HepG2 (cell line): ENCODE measurements around the gene SLC17A9. TPM values are rescaled to one million over a fixed set of nuclear protein-coding genes. Genes with fewer than 3 reads are reported as not detected.

ENCODE experiments used
- AGO1 ChIP-seq: fragments of 200-400 bp; formaldehyde crosslinking; IDR thresholded peaks from 2 replicates; pipeline ENCODE4 v1.6.1; 2017; ENCODE audit warnings: mild to moderate bottlenecking, low read depth, low read length, moderate library complexity; ENCODE audit not compliant: poor library complexity, severe bottlenecking
- ATAD3A ChIP-seq: sonication (generic); formaldehyde crosslinking; IDR thresholded peaks from 2 replicates; pipeline ENCODE4 v1.4.0; 2020; ENCODE audit warnings: missing genetic modification reagents
- BRCA1 ChIP-seq: sonication (generic); formaldehyde crosslinking; IDR thresholded peaks from 2 replicates; pipeline ENCODE4 v1.4.0; 2020; ENCODE audit warnings: missing genetic modification reagents
- EP300 ChIP-seq, 3 experiments: sonication (generic) in 1 of 3; formaldehyde crosslinking in 1 of 3; IDR thresholded peaks; 2 replicates each; pipeline versions ENCODE4 v1.5.1 to v1.6.1; 2011 to 2020; ENCODE audit warnings: low read depth in 2 of 3, low read length in 2 of 3, borderline replicate concordance in 1 of 3, improper control_type of control experiment in 1 of 3, mild to moderate bottlenecking in 1 of 3, missing genetic modification reagents in 1 of 3, moderate library complexity in 1 of 3
- KLF13 ChIP-seq: sonication (generic); formaldehyde crosslinking; IDR thresholded peaks from 2 replicates; pipeline ENCODE4 v1.4.0; 2020; ENCODE audit warnings: mild to moderate bottlenecking, missing genetic modification reagents
- MBD4 ChIP-seq: IDR thresholded peaks from 2 replicates; pipeline ENCODE4 v1.6.1; 2012; ENCODE audit warnings: low read length, inconsistent platforms, borderline replicate concordance
- PPARG ChIP-seq: conservative IDR thresholded peaks from 2 replicates; pipeline ENCODE4 v1.6.1; 2016; ENCODE audit warnings: missing biosample characterization, missing genetic modification reagents
- ZEB1 ChIP-seq: IDR thresholded peaks from 2 replicates; pipeline ENCODE4 v1.6.1; 2012; ENCODE audit warnings: mild to moderate bottlenecking, low read depth, inconsistent platforms; ENCODE audit not compliant: insufficient replicate concordance
- ZFP36 ChIP-seq: fragments of 150-350 bp; IDR thresholded peaks from 2 replicates; pipeline ENCODE4 v1.6.1; 2018; ENCODE audit warnings: borderline replicate concordance, low read length, low read depth; ENCODE audit not compliant: partially characterized antibody
- ZNF282 ChIP-seq: fragments of 450-650 bp; IDR thresholded peaks from 2 replicates; pipeline ENCODE4 v1.6.1; 2018; ENCODE audit not compliant: partially characterized antibody
- ZNF547 ChIP-seq: sonication (generic); formaldehyde crosslinking; IDR thresholded peaks from 2 replicates; pipeline ENCODE4 v1.5.1; 2020; ENCODE audit warnings: mild to moderate bottlenecking, missing genetic modification reagents
- ZNF772 ChIP-seq: sonication (generic); formaldehyde crosslinking; IDR thresholded peaks from 2 replicates; pipeline ENCODE4 v1.5.0; 2020; ENCODE audit warnings: mild to moderate bottlenecking, missing genetic modification reagents
- polyA plus RNA-seq, 8 experiments: library from polyadenylated mRNA; depleted of rRNA in 3 of 8; stranded (reverse) in 7 of 8; unstranded in 1 of 8; fragments of >200 nt; fragmentation: Illumina TruSeq in 4 of 8; extraction: Trizol in 4 of 8; gene quantifications; 2 replicates each; pipeline versions ENCODE4 v1.2.1 to v1.2.3, GENCODE V29; 2011 to 2016; ENCODE audit warnings: low read depth in 4 of 8, missing spikeins in 1 of 8, mixed read lengths in 1 of 8; ENCODE audit not compliant: insufficient read depth in 1 of 8
- total RNA-seq, 5 experiments: library from RNA; depleted of rRNA; stranded (reverse); fragments of >200 nt; fragmentation: Illumina TruSeq; extraction: Trizol; gene quantifications; 2 replicates each; pipeline ENCODE4 v1.2.3, GENCODE V29; 2016; ENCODE audit warnings: low read depth in 1 of 5
- TF ChIP-seq, protein P1 (sequence below): sonication (generic); formaldehyde crosslinking; IDR thresholded peaks from 2 replicates; pipeline ENCODE4 v1.8.0; 2022; ENCODE audit warnings: low read depth, missing genetic modification reagents
- TF ChIP-seq, protein P2 (sequence below): sonication (generic); formaldehyde crosslinking; IDR thresholded peaks from 2 replicates; pipeline ENCODE4 v1.5.0; 2020; ENCODE audit warnings: missing genetic modification reagents
- TF ChIP-seq, protein P3 (sequence below): sonication (generic); formaldehyde crosslinking; IDR thresholded peaks from 2 replicates; pipeline ENCODE4 v1.5.0; 2020; ENCODE audit warnings: mild to moderate bottlenecking, low read depth, missing genetic modification reagents, borderline replicate concordance
- TF ChIP-seq, protein P4 (sequence below): sonication (generic); formaldehyde crosslinking; IDR thresholded peaks from 2 replicates; pipeline ENCODE4 v1.5.0; 2020; ENCODE audit warnings: mild to moderate bottlenecking, missing genetic modification reagents
- TF ChIP-seq, protein P5 (sequence below), 2 experiments: sonication (generic) in 1 of 2; formaldehyde crosslinking in 1 of 2; IDR thresholded peaks; 2 replicates each; pipeline versions ENCODE4 v1.4.0 to v1.6.1; 2018 to 2020; ENCODE audit warnings: missing genetic modification reagents in 2 of 2, borderline replicate concordance in 1 of 2, low read depth in 1 of 2, mild to moderate bottlenecking in 1 of 2, missing biosample characterization in 1 of 2

SLC17A9 gene
- total and polyA plus RNA-seq, 2 of the 13 experiments (the other 11 are each of a cell fraction or from before 2014, with no cell fraction given) = 110 to 191 TPM

DNA sequence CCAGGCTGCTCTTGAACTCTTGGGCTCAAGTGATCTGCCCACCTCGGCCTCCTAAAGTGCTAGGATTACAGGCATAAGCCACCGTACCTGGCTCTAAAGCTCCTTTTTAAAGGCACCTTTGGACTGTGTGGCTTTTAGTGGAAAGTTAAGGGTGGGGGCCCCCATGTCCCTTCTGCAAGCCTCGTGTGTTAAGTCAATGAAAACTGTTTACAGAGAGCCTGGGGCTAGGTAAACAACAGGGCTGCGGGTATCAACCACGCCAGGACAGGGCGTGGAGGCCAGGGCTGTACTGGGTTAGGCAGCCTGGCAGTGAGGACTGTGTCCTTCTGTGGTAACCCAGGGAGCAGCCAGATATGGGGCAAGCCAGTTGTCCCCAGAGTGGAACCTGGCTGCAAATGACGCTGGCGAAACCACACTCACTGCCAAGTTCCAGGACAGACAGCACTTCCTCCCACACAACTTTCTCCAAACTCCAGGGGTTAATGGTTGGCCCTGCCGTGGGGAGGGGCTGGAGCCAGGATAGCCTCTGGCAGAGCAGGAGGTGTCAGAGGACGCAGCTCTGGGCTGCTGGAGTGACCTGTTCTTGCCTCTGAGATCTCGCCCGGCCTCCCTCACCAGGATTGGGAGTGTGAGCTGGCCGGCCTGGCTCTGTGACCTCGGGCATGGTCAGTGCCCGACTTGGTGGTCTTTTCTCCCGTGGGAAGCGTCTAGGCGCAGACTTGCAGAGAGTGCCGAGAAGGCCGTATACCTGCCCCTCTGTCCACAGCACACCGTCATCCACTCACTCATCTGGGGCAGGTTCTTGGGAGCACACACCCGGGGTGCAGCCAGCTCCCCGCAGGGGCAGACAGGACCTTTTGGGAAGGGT, 3.2 kb downstream of the SLC17A9 start (continued):
- TF ChIP-seq BRCA1 (CRISPR knock-in tag) (no peak), ZEB1 (peak; percentile 96), AGO1 (no peak), EP300 (IDR thresholded peaks at IDR 0.05; ENCODE audit: low read depth in 2 of 2, low read length in 2 of 2) (peak; percentile 82 to 96; a peak in 3 of 4 replicates), EP300 (CRISPR knock-in tag; IDR thresholded peaks at IDR 0.05; ENCODE audit: borderline replicate concordance) (peak; percentile 96), ZNF282 (no peak), ZFP36 (no peak), KLF13 (CRISPR knock-in tag) (no peak), PPARG (peak; percentile 88), ATAD3A (CRISPR knock-in tag) (no peak), MBD4 (no peak), ZNF772 (CRISPR knock-in tag) (peak; percentile 99), ZNF547 (CRISPR knock-in tag) (peak; percentile 89)
- TF ChIP-seq, protein P1, sequence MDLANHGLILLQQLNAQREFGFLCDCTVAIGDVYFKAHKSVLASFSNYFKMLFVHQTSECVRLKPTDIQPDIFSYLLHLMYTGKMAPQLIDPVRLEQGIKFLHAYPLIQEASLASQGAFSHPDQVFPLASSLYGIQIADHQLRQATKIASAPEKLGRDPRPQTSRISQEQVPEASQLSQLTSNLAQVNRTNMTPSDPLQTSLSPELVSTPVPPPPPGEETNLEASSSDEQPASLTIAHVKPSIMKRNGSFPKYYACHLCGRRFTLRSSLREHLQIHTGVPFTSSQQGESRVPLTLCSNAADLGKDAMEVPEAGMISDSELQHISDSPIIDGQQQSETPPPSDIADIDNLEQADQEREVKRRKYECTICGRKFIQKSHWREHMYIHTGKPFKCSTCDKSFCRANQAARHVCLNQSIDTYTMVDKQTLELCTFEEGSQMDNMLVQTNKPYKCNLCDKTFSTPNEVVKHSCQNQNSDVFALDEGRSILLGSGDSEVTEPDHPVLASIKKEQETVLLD = no peak; the same call in 1 of the 2 replicates
- TF ChIP-seq, protein P2, sequence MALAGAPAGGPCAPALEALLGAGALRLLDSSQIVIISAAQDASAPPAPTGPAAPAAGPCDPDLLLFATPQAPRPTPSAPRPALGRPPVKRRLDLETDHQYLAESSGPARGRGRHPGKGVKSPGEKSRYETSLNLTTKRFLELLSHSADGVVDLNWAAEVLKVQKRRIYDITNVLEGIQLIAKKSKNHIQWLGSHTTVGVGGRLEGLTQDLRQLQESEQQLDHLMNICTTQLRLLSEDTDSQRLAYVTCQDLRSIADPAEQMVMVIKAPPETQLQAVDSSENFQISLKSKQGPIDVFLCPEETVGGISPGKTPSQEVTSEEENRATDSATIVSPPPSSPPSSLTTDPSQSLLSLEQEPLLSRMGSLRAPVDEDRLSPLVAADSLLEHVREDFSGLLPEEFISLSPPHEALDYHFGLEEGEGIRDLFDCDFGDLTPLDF (CRISPR knock-in tag) = no peak
- TF ChIP-seq, protein P3, sequence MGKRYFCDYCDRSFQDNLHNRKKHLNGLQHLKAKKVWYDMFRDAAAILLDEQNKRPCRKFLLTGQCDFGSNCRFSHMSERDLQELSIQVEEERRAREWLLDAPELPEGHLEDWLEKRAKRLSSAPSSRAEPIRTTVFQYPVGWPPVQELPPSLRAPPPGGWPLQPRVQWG (CRISPR knock-in tag) = no peak; the same call in 1 of the 2 replicates
- TF ChIP-seq, protein P4, sequence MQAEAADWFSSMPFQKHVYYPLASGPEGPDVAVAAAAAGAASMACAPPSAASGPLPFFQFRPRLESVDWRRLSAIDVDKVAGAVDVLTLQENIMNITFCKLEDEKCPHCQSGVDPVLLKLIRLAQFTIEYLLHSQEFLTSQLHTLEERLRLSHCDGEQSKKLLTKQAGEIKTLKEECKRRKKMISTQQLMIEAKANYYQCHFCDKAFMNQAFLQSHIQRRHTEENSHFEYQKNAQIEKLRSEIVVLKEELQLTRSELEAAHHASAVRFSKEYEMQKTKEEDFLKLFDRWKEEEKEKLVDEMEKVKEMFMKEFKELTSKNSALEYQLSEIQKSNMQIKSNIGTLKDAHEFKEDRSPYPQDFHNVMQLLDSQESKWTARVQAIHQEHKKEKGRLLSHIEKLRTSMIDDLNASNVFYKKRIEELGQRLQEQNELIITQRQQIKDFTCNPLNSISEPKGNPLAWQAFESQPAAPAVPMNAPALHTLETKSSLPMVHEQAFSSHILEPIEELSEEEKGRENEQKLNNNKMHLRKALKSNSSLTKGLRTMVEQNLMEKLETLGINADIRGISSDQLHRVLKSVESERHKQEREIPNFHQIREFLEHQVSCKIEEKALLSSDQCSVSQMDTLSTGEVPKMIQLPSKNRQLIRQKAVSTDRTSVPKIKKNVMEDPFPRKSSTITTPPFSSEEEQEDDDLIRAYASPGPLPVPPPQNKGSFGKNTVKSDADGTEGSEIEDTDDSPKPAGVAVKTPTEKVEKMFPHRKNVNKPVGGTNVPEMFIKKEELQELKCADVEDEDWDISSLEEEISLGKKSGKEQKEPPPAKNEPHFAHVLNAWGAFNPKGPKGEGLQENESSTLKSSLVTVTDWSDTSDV (CRISPR knock-in tag) = peak; percentile 92
- TF ChIP-seq, protein P5, sequence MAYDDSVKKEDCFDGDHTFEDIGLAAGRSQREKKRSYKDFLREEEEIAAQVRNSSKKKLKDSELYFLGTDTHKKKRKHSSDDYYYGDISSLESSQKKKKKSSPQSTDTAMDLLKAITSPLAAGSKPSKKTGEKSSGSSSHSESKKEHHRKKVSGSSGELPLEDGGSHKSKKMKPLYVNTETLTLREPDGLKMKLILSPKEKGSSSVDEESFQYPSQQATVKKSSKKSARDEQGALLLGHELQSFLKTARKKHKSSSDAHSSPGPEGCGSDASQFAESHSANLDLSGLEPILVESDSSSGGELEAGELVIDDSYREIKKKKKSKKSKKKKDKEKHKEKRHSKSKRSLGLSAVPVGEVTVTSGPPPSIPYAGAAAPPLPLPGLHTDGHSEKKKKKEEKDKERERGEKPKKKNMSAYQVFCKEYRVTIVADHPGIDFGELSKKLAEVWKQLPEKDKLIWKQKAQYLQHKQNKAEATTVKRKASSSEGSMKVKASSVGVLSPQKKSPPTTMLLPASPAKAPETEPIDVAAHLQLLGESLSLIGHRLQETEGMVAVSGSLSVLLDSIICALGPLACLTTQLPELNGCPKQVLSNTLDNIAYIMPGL (CRISPR knock-in tag; IDR thresholded peaks at IDR 0.05; ENCODE audit: borderline replicate concordance in 1 of 2, low read depth in 1 of 2) = peak; percentile 77 to 93
